OCI-LY3 (cell line): Measurements from ENCODE around the gene EPHB6.

Source experiments
- CTCF ChIP-seq: fragments of 200-600, 300-600 bp; sonication (generic); IDR thresholded peaks from 2 replicates; pipeline ENCODE4 v1.5.1; 2014; ENCODE audit warnings: antibody characterized with exemption, low read length, low read depth
- EZH2phosphoT487 ChIP-seq: fragments of 200-600 bp; shearing (Covaris generic); IDR thresholded peaks from 2 replicates; pipeline ENCODE4 v1.6.1; 2018; ENCODE audit warnings: antibody characterized with exemption, mixed run types, low read depth

GRCh38 chr7:142813699-142814098, 41.2 kb upstream of the EPHB6 start:
- no peak for TF ChIP-seq CTCF
- no peak for TF ChIP-seq EZH2phosphoT487
